Liver (tissue), 9 donors: Measurements from ENCODE around the gene CEBPG. TPM values are rescaled to one million over a fixed set of nuclear protein-coding genes. Genes with fewer than 3 reads are reported as not detected.

Experiments used
- DNase-seq: peaks from one replicate; pipeline ENCODE4 v3.0.0-alpha.2; 2017; ENCODE audit warnings: low spot score
- H3K27ac ChIP-seq, 2 donors: one replicate each; pipeline ENCODE4 v1.7.0; 2013; ENCODE audit warnings: inconsistent platforms in 2 of 2, low read length in 2 of 2, control low read depth in 1 of 2, low read depth in 1 of 2, mild to moderate bottlenecking in 1 of 2
- H3K27me3 ChIP-seq, 4 donors: one replicate each; pipeline versions ENCODE4 v1.6.1 to v1.7.0; 2013; ENCODE audit warnings: low read length in 3 of 4, inconsistent platforms in 1 of 4, mild to moderate bottlenecking in 1 of 4, moderate library complexity in 1 of 4; ENCODE audit not compliant: control insufficient read depth in 4 of 4, insufficient read depth in 4 of 4
- H3K36me3 ChIP-seq, 4 donors: one replicate each; pipeline versions ENCODE4 v1.6.1 to v1.7.0; 2013; ENCODE audit warnings: low read length in 3 of 4, mild to moderate bottlenecking in 3 of 4, low read depth in 1 of 4, moderate library complexity in 1 of 4; ENCODE audit not compliant: control insufficient read depth in 4 of 4, insufficient read depth in 3 of 4
- H3K4me1 ChIP-seq, 4 donors: one replicate each; pipeline versions ENCODE4 v1.6.1 to v1.7.0; 2013; ENCODE audit warnings: low read length in 3 of 4, mild to moderate bottlenecking in 3 of 4, moderate library complexity in 1 of 4; ENCODE audit not compliant: control insufficient read depth in 4 of 4, insufficient read depth in 4 of 4
- H3K4me3 ChIP-seq, 3 donors: one replicate each; pipeline versions ENCODE4 v1.6.1 to v1.7.0; 2013; ENCODE audit warnings: low read length in 3 of 3, control low read depth in 1 of 3, low read depth in 1 of 3, mild to moderate bottlenecking in 1 of 3
- H3K9ac ChIP-seq, 2 donors: one replicate each; pipeline ENCODE4 v1.7.0; 2013; ENCODE audit warnings: low read length in 2 of 2, mild to moderate bottlenecking in 2 of 2, moderate library complexity in 2 of 2, control low read depth in 1 of 2, low read depth in 1 of 2
- H3K9me3 ChIP-seq, 4 donors: one replicate each; pipeline versions ENCODE4 v1.6.1 to v1.7.0; 2013; ENCODE audit warnings: low read length in 3 of 4; ENCODE audit not compliant: control insufficient read depth in 4 of 4
- ATF3 ChIP-seq: IDR thresholded peaks from 2 replicates; pipeline ENCODE4 v1.6.1; 2016; ENCODE audit warnings: antibody characterized with exemption
- CTCF ChIP-seq: fragments of 150-350 bp; IDR thresholded peaks from 2 replicates; pipeline ENCODE4 v1.5.1; 2017; ENCODE audit warnings: improper control_type of control experiment, low read depth, low read length; ENCODE audit not compliant: missing input control
- EGR1 ChIP-seq, 2 donors: IDR thresholded peaks; 2 replicates each; pipeline ENCODE4 v1.6.1; 2016 to 2018; ENCODE audit warnings: antibody characterized with exemption in 2 of 2, low read depth in 2 of 2
- FOXA1 ChIP-seq: IDR thresholded peaks from 2 replicates; pipeline ENCODE4 v1.6.1; 2016; ENCODE audit warnings: antibody characterized with exemption
- FOXA2 ChIP-seq: IDR thresholded peaks from 2 replicates; pipeline ENCODE4 v1.6.1; 2016; ENCODE audit warnings: antibody characterized with exemption
- GABPA ChIP-seq, 2 donors: IDR thresholded peaks in 1 of 2; conservative IDR thresholded peaks in 1 of 2; 2 replicates each; pipeline ENCODE4 v1.6.1; 2016; ENCODE audit warnings: antibody characterized with exemption in 2 of 2, mild to moderate bottlenecking in 1 of 2, moderate library complexity in 1 of 2
- HNF4A ChIP-seq, 2 donors: conservative IDR thresholded peaks; 2 replicates each; pipeline ENCODE4 v1.6.1; 2016; ENCODE audit warnings: antibody characterized with exemption in 2 of 2, mild to moderate bottlenecking in 2 of 2
- HNF4G ChIP-seq: IDR thresholded peaks from 2 replicates; pipeline ENCODE4 v1.6.1; 2016; ENCODE audit warnings: antibody characterized with exemption
- JUND ChIP-seq, 2 donors: IDR thresholded peaks; 2 replicates each; pipeline ENCODE4 v1.6.1; 2016; ENCODE audit warnings: antibody characterized with exemption in 2 of 2
- MAX ChIP-seq: IDR thresholded peaks from 2 replicates; pipeline ENCODE4 v1.6.1; 2016; ENCODE audit warnings: antibody characterized with exemption
- NR2F2 ChIP-seq: IDR thresholded peaks from 2 replicates; pipeline ENCODE4 v1.6.1; 2016; ENCODE audit warnings: antibody characterized with exemption
- RAD21 ChIP-seq, 2 donors: IDR thresholded peaks; 2 replicates each; pipeline ENCODE4 v1.6.1; 2016; ENCODE audit warnings: antibody characterized with exemption in 2 of 2, mild to moderate bottlenecking in 2 of 2
- REST ChIP-seq: IDR thresholded peaks from 2 replicates; pipeline ENCODE4 v1.6.1; 2016; ENCODE audit warnings: antibody characterized with exemption, mild to moderate bottlenecking
- RXRA ChIP-seq, 2 donors: IDR thresholded peaks; 2 replicates each; pipeline ENCODE4 v1.6.1; 2017 to 2018; ENCODE audit warnings: antibody characterized with exemption in 2 of 2, mild to moderate bottlenecking in 1 of 2
- SP1 ChIP-seq: IDR thresholded peaks from 2 replicates; pipeline ENCODE4 v1.6.1; 2018; ENCODE audit warnings: antibody characterized with exemption, mild to moderate bottlenecking
- TAF1 ChIP-seq: conservative IDR thresholded peaks from 2 replicates; pipeline ENCODE4 v1.6.1; 2016; ENCODE audit warnings: antibody characterized with exemption, mild to moderate bottlenecking
- YY1 ChIP-seq: IDR thresholded peaks from 2 replicates; pipeline ENCODE4 v1.6.1; 2016; ENCODE audit warnings: antibody characterized with exemption, mild to moderate bottlenecking
- ZBTB33 ChIP-seq: IDR thresholded peaks from 2 replicates; pipeline ENCODE4 v1.6.1; 2016; ENCODE audit warnings: antibody characterized with exemption
- WGBS: extraction: QIAGEN DNeasy Blood & Tissue Kit; methylation state at CpG from one replicate; pipeline ENCODE4 v1.1.7; 2013; 5-methylcytosine and 5-hydroxymethylcytosine counted together
- polyA plus RNA-seq, 2 donors: library from polyadenylated mRNA; stranded (reverse) in 1 of 2; unstranded in 1 of 2; fragments of 200-250 nt in 1 of 2; fragments of >200 nt in 1 of 2; fragmentation: Nextera tagmentation in 1 of 2; extraction: Ambion mirVana in 1 of 2; gene quantifications; one replicate each; pipeline versions ENCODE4 v1.2.1 to v1.2.3, GENCODE V29; 2013 to 2015
- total RNA-seq, 2 donors: library from RNA; depleted of rRNA; stranded (reverse); fragments of >200 nt; gene quantifications; one replicate each; pipeline ENCODE4 v1.2.3, GENCODE V29; 2014
- donor health status: healthy.
- donor health status: healthy.
- donor health status: healthy.
- donor health status: healthy.
- donor health status: healthy.

The CEBPG gene
- total and polyA plus RNA-seq, 4 donors: 16.9 to 36.1 (median 24.2) TPM

GRCh38 chr19:33343859-33344572, 29.5 kb upstream of the CEBPG start:
- H3K27me3 ChIP-seq: no peaks in the 10 kb centered on the region
- no peak overlapping the region for H3K27ac ChIP-seq
- no peak overlapping the region for H3K4me3 ChIP-seq
- peaks cover 7 to 20% (median 18%) of the 10 kb centered on the region in 4 donors for H3K4me1 ChIP-seq
- no peak for DNase-seq
- 68% methylated on average over 12 of the region's 12 CpGs for WGBS
- no peak overlapping the region for H3K9ac ChIP-seq
- no peaks in the 10 kb centered on the region for H3K36me3 ChIP-seq
- no peak for TF ChIP-seq JUND (IDR thresholded peaks at IDR 0.05)
- no peak for TF ChIP-seq ZBTB33
- no peak for TF ChIP-seq EGR1 (IDR thresholded peaks at IDR 0.05; ENCODE audit: low read depth in 2 of 2)
- TF ChIP-seq YY1: no peak
- TF ChIP-seq REST: no peak
- TF ChIP-seq ATF3: no peak
- TF ChIP-seq FOXA2: no peak
- no peak for TF ChIP-seq TAF1
- no peak for TF ChIP-seq FOXA1
- no peak for TF ChIP-seq SP1
- TF ChIP-seq RAD21 (IDR thresholded peaks at IDR 0.05): no peak
- no peak for TF ChIP-seq MAX
- no peak for TF ChIP-seq HNF4G
- no peak for TF ChIP-seq HNF4A (conservative IDR thresholded peaks at IDR 0.05)
- TF ChIP-seq GABPA (IDR thresholded peaks at IDR 0.05 in 1 of 2, conservative IDR thresholded peaks at IDR 0.05 in 1 of 2): no peak
- no peak for TF ChIP-seq NR2F2
- no peaks in the 10 kb centered on the region for H3K9me3 ChIP-seq

GRCh38 chr19:33344573-33344925, 29.0 kb upstream of the CEBPG start:
- no peak for DNase-seq
- no peak overlapping the region for H3K27ac ChIP-seq
- WGBS: 72% methylated on average over 4 of the region's 4 CpGs
- TF ChIP-seq REST (no peak), HNF4G (no peak), EGR1 (IDR thresholded peaks at IDR 0.05; ENCODE audit: low read depth in 2 of 2) (no peak), TAF1 (no peak), SP1 (no peak), ATF3 (no peak), FOXA2 (no peak), FOXA1 (no peak), JUND (IDR thresholded peaks at IDR 0.05) (no peak), MAX (no peak), NR2F2 (no peak), HNF4A (conservative IDR thresholded peaks at IDR 0.05) (no peak), CTCF (no peak), YY1 (no peak), RXRA (IDR thresholded peaks at IDR 0.05) (no peak)
- H3K4me1 ChIP-seq: peaks cover 7 to 21% (median 18%) of the 10 kb centered on the region in 4 donors
- H3K4me3 ChIP-seq: no peak overlapping the region
- H3K9ac ChIP-seq: no peak overlapping the region
- no peaks in the 10 kb centered on the region for H3K36me3 ChIP-seq
- no peaks in the 10 kb centered on the region for H3K9me3 ChIP-seq
- H3K27me3 ChIP-seq: no peaks in the 10 kb centered on the region
